HEK293 (cell line): ENCODE measurements around the gene CGGBP1.

Experiments used
- CTCF ChIA-PET: fragments of 350-600 bp; formaldehyde crosslinking; extraction: SDS; loops from one replicate; lab custom pipeline; 2021; ENCODE audit warnings: antibody characterized with exemption; lab: Yijun Ruan, JAX
- POLR2A ChIA-PET: fragments of 300-600 bp; formaldehyde crosslinking; extraction: SDS; loops from one replicate; lab custom pipeline; 2020; ENCODE audit warnings: antibody characterized with exemption, inconsistent platforms; lab: Yijun Ruan, JAX
- H3K27ac ChIP-seq: fragments of 200-500 bp; sonication (Bioruptor generic); 2 replicates; pipeline ENCODE4 v1.5.1; 2014; ENCODE audit warnings: low read depth, low read length, control low read depth, inconsistent platforms; ENCODE audit errors: extremely low read depth
- H3K36me3 ChIP-seq, 2 experiments: fragments of 200-500 bp in 1 of 2; sonication (Bioruptor generic) in 1 of 2; 1 replicate in 1 of 2; 2 replicates in 1 of 2; pipeline ENCODE4 v1.5.1; 2014 to 2017; ENCODE audit warnings: inconsistent platforms in 2 of 2, low read length in 2 of 2; ENCODE audit not compliant: control insufficient read depth in 2 of 2, insufficient read depth in 1 of 2
- H3K4me1 ChIP-seq: fragments of 200-500 bp; sonication (Bioruptor generic); 2 replicates; pipeline ENCODE4 v1.5.1; 2014; ENCODE audit warnings: mild to moderate bottlenecking, low read length, inconsistent platforms; ENCODE audit not compliant: control insufficient read depth, insufficient read depth
- H3K4me3 ChIP-seq: 2 replicates; pipeline ENCODE4 v1.5.1; 2011; ENCODE audit warnings: low read depth, mild to moderate bottlenecking, control low read depth, low read length, moderate library complexity
- H3K9me3 ChIP-seq: fragments of 200-500 bp; sonication (Bioruptor generic); 2 replicates; pipeline ENCODE4 v1.5.1; 2014; ENCODE audit warnings: low read depth, low read length, inconsistent platforms; ENCODE audit not compliant: control insufficient read depth, insufficient read depth
- GFI1B ChIP-seq: fragments of 450-650 bp; formaldehyde crosslinking; IDR thresholded peaks from 2 replicates; pipeline ENCODE4 v1.5.1; 2016; ENCODE audit warnings: missing biosample characterization, missing genetic modification characterization
- GLIS2 ChIP-seq: fragments of 450-650 bp; formaldehyde crosslinking; IDR thresholded peaks from 2 replicates; pipeline ENCODE4 v1.5.1; 2016; ENCODE audit warnings: missing biosample characterization, missing genetic modification characterization
- HOXA7 ChIP-seq: sonication (generic); formaldehyde crosslinking; IDR thresholded peaks from 2 replicates; pipeline ENCODE4 v1.8.1; 2022; ENCODE audit warnings: missing genetic modification reagents, borderline replicate concordance
- HOXD13 ChIP-seq: sonication (generic); formaldehyde crosslinking; IDR thresholded peaks from 2 replicates; pipeline ENCODE4 v1.8.0; 2022; ENCODE audit warnings: missing genetic modification reagents, borderline replicate concordance
- IKZF3 ChIP-seq: fragments of 450-650 bp; IDR thresholded peaks from 2 replicates; pipeline ENCODE4 v1.5.0; 2018; ENCODE audit warnings: missing biosample characterization, mild to moderate bottlenecking, missing genetic modification characterization, moderate library complexity
- MZF1 ChIP-seq: fragments of 450-650 bp; formaldehyde crosslinking; IDR thresholded peaks from 2 replicates; pipeline ENCODE4 v1.5.1; 2017; ENCODE audit warnings: missing biosample characterization, missing genetic modification characterization, borderline replicate concordance
- OSR2 ChIP-seq: fragments of 450-650 bp; formaldehyde crosslinking; IDR thresholded peaks from 2 replicates; pipeline ENCODE4 v1.5.1; 2016; ENCODE audit warnings: missing biosample characterization, missing genetic modification characterization
- SALL2 ChIP-seq: fragments of 450-650 bp; formaldehyde crosslinking; IDR thresholded peaks from 2 replicates; pipeline ENCODE4 v1.5.0; 2017; ENCODE audit warnings: missing biosample characterization, mild to moderate bottlenecking, missing genetic modification characterization, borderline replicate concordance
- SCRT2 ChIP-seq: fragments of 450-650 bp; formaldehyde crosslinking; IDR thresholded peaks from 2 replicates; pipeline ENCODE4 v1.5.1; 2016; ENCODE audit warnings: missing biosample characterization, missing genetic modification characterization
- ZFP41 ChIP-seq: fragments of 450-650 bp; formaldehyde crosslinking; IDR thresholded peaks from 2 replicates; pipeline ENCODE4 v1.5.1; 2016; ENCODE audit warnings: missing biosample characterization, missing genetic modification characterization, borderline replicate concordance
- ZNF138 ChIP-seq: fragments of 450-650 bp; formaldehyde crosslinking; IDR thresholded peaks from 2 replicates; pipeline ENCODE4 v1.5.1; 2016; ENCODE audit warnings: missing biosample characterization, missing genetic modification characterization, borderline replicate concordance
- ZNF16 ChIP-seq: fragments of 450-650 bp; formaldehyde crosslinking; IDR thresholded peaks from 2 replicates; pipeline ENCODE4 v1.5.1; 2016; ENCODE audit warnings: low read depth, missing biosample characterization, missing genetic modification characterization
- ZNF175 ChIP-seq: fragments of 450-650 bp; formaldehyde crosslinking; IDR thresholded peaks from 2 replicates; pipeline ENCODE4 v1.5.1; 2016; ENCODE audit warnings: missing biosample characterization, missing genetic modification characterization
- ZNF19 ChIP-seq: fragments of 450-650 bp; formaldehyde crosslinking; IDR thresholded peaks from 2 replicates; pipeline ENCODE4; 2016; ENCODE audit warnings: missing biosample characterization, missing genetic modification characterization, low read depth
- ZNF211 ChIP-seq: fragments of 450-650 bp; formaldehyde crosslinking; IDR thresholded peaks from 2 replicates; pipeline ENCODE4 v1.5.1; 2016; ENCODE audit warnings: low read depth, missing biosample characterization, missing genetic modification characterization
- ZNF280C ChIP-seq: fragments of 450-650 bp; formaldehyde crosslinking; IDR thresholded peaks from 2 replicates; pipeline ENCODE4 v1.5.1; 2016; ENCODE audit warnings: missing biosample characterization, missing genetic modification characterization
- ZNF292 ChIP-seq: fragments of 450-650 bp; formaldehyde crosslinking; IDR thresholded peaks from 2 replicates; pipeline ENCODE4 v1.5.1; 2016; ENCODE audit warnings: low read depth, missing biosample characterization, missing genetic modification characterization, borderline replicate concordance
- ZNF335 ChIP-seq: fragments of 450-650 bp; formaldehyde crosslinking; conservative IDR thresholded peaks from 2 replicates; pipeline ENCODE4 v1.5.1; 2016; ENCODE audit warnings: missing biosample characterization, missing genetic modification characterization
- ZNF362 ChIP-seq: fragments of 450-650 bp; formaldehyde crosslinking; IDR thresholded peaks from 2 replicates; pipeline ENCODE4 v1.5.1; 2016; ENCODE audit warnings: missing biosample characterization, missing genetic modification characterization
- ZNF514 ChIP-seq: fragments of 450-650 bp; formaldehyde crosslinking; IDR thresholded peaks from 2 replicates; pipeline ENCODE4 v1.5.1; 2016; ENCODE audit warnings: missing biosample characterization, missing genetic modification characterization
- ZNF596 ChIP-seq: fragments of 450-650 bp; IDR thresholded peaks from 2 replicates; pipeline ENCODE4 v1.5.0; 2018; ENCODE audit warnings: missing biosample characterization, mild to moderate bottlenecking, missing genetic modification characterization, moderate library complexity
- ZNF621 ChIP-seq: fragments of 450-650 bp; formaldehyde crosslinking; IDR thresholded peaks from 2 replicates; pipeline ENCODE4 v1.5.1; 2017; ENCODE audit warnings: missing biosample characterization, missing genetic modification characterization
- ZNF626 ChIP-seq: fragments of 450-650 bp; sonication (Bioruptor Pico); formaldehyde crosslinking; IDR thresholded peaks from 2 replicates; pipeline ENCODE4 v1.5.1; 2018; ENCODE audit warnings: missing biosample characterization, missing genetic modification characterization, inconsistent platforms
- ZNF658 ChIP-seq: fragments of 450-650 bp; formaldehyde crosslinking; IDR thresholded peaks from 2 replicates; pipeline ENCODE4; 2016; ENCODE audit warnings: missing biosample characterization, missing genetic modification characterization
- ZSCAN23 ChIP-seq: fragments of 450-650 bp; formaldehyde crosslinking; IDR thresholded peaks from 2 replicates; pipeline ENCODE4 v1.5.1; 2016; ENCODE audit warnings: missing biosample characterization, missing genetic modification characterization
- TF ChIP-seq, protein P1 (sequence below): fragments of 450-650 bp; formaldehyde crosslinking; IDR thresholded peaks from 2 replicates; pipeline ENCODE4 v1.5.1; 2017; ENCODE audit warnings: missing biosample characterization, missing genetic modification characterization

The CGGBP1 gene

DNA sequence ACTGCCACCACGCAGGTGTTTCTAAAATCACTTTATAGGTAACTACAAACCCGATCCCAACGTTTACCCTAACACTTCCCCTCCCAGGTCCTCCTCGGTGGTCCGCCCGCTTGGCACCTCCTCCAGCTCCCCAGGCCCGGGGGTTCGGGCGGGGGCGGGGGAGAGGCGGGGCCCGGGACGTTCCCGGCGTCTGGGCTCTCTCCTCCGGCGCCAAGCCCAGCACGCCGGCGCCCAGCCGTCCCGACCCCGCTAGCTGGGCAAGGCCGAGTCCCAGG is 562 bp downstream of the CGGBP1 start (continued):
- TF ChIP-seq ZNF626 (tag by site-specific recombination) = no peak
- TF ChIP-seq SALL2 (tag by site-specific recombination) = no peak
- no peak for TF ChIP-seq GFI1B (tag by site-specific recombination)
- TF ChIP-seq ZNF335 = no peak; the same call in none of the 2 replicates
- TF ChIP-seq IKZF3 (tag by site-specific recombination) = no peak
- no peak for TF ChIP-seq HOXA7 (CRISPR knock-in tag)
- TF ChIP-seq ZNF211 (tag by site-specific recombination) = no peak
- no peak for TF ChIP-seq ZNF138 (tag by site-specific recombination)
- TF ChIP-seq HOXD13 (CRISPR knock-in tag) = no peak

GRCh38 chr3:88057630-88058305 is 1.0 kb downstream of the CGGBP1 start:
- ChIA-PET POLR2A (interaction anchor here (1.1 to 2.0 kb wide), 2 partner anchors 37 to 92 kb away, joined by 3 to 16 read pairs; partner anchors contain the start of gene C3orf38), CTCF (no interaction called here)
- H3K4me1 ChIP-seq = no peaks in the 10 kb centered on the region
- peak overlapping the region; percentile 91 for H3K4me3 ChIP-seq
- H3K36me3 ChIP-seq = peaks cover 0 to 35% of the 10 kb centered on the region in 2 experiments; a peak in 2 of 3 replicates
- peak overlapping the region; percentile 94; the same call in 1 of the 2 replicates for H3K27ac ChIP-seq
- TF ChIP-seq ZNF335 = 0 out of 2 replicates have a peak, but pooled peaks have one; percentile 44
- TF ChIP-seq, protein P1, sequence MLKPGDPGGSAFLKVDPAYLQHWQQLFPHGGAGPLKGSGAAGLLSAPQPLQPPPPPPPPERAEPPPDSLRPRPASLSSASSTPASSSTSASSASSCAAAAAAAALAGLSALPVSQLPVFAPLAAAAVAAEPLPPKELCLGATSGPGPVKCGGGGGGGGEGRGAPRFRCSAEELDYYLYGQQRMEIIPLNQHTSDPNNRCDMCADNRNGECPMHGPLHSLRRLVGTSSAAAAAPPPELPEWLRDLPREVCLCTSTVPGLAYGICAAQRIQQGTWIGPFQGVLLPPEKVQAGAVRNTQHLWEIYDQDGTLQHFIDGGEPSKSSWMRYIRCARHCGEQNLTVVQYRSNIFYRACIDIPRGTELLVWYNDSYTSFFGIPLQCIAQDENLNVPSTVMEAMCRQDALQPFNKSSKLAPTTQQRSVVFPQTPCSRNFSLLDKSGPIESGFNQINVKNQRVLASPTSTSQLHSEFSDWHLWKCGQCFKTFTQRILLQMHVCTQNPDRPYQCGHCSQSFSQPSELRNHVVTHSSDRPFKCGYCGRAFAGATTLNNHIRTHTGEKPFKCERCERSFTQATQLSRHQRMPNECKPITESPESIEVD (tag by site-specific recombination) = no peak
- TF ChIP-seq SCRT2 (tag by site-specific recombination) = 0 out of 2 replicates have a peak, but pooled peaks have one; percentile 24
- H3K9me3 ChIP-seq = no peaks in the 10 kb centered on the region

- Histone ChIP-seq H3K27ac (no peak overlapping the region), H3K4me1 (no peaks in the 10 kb centered on the region)
- ChIA-PET CTCF (no interaction called here), POLR2A (no interaction called here)
- TF ChIP-seq MZF1 (tag by site-specific recombination) (peak; percentile 95), ZNF362 (tag by site-specific recombination) (no peak), ZNF514 (no peak)
- TF ChIP-seq, all 188 proteins: peak for 1
- Histone ChIP-seq H3K9me3 (no peaks in the 10 kb centered on the region), H3K4me3 (no peak overlapping the region), H3K36me3 (no peaks in the 10 kb centered on the region)
Measured at GRCh38 chr3:88046766-88047165, 12.0 kb downstream of the CGGBP1 start.

DNA sequence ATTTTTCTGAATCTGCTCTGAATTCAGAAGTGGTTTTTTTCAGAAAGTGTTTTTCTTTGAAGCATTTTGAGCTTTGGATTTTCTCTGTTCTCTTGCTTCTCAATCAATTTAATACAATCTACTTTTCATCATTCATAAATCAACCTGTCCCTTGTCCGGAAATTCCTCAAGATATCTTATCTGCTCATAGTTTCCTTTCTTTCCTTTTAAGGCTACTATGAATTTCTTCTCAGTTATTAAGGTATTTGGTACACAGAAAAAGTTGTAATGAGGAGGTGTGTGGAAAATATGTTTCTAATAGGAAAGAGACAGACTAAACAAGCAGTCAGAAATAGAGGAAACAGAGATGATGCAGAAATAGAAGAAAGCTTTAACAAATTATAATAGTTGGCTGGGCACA is 14.4 kb downstream of the CGGBP1 start:
- ChIA-PET CTCF (interaction anchor here (1.0 kb wide), 1 partner anchor 69 kb away, joined by 5 read pairs; no protein-coding TSS in a partner anchor), POLR2A (no interaction called here)
- no peak overlapping the region for H3K27ac ChIP-seq
- H3K4me3 ChIP-seq = no peak overlapping the region
- H3K9me3 ChIP-seq = no peaks in the 10 kb centered on the region
- no peaks in the 10 kb centered on the region for H3K4me1 ChIP-seq
- TF ChIP-seq ZNF280C (no peak), ZNF16 (tag by site-specific recombination) (no peak), ZNF19 (tag by site-specific recombination) (no peak), ZNF658 (no peak), ZNF292 (tag by site-specific recombination) (no peak), ZFP41 (tag by site-specific recombination) (no peak), GLIS2 (tag by site-specific recombination) (no peak), ZNF626 (tag by site-specific recombination) (no peak), ZNF596 (tag by site-specific recombination) (no peak), ZNF621 (tag by site-specific recombination) (no peak), ZSCAN23 (tag by site-specific recombination) (no peak), ZNF175 (tag by site-specific recombination) (no peak), OSR2 (tag by site-specific recombination) (no peak)
- no peaks in the 10 kb centered on the region for H3K36me3 ChIP-seq
